SK-N-SH treated with all-trans-retinoic acid at 6 μM for 48 hours (cell line): ENCODE results near the gene OR7C1.

Experiments used
- CSDC2 ChIP-seq: fragments of 250-450 bp; sonication (Bioruptor Pico); IDR thresholded peaks from 2 replicates; pipeline ENCODE4 v1.5.0; 2020; ENCODE audit warnings: mild to moderate bottlenecking, moderate library complexity
- PATZ1 ChIP-seq: fragments of 250-450 bp; sonication (Bioruptor Pico); IDR thresholded peaks from 2 replicates; pipeline ENCODE4 v1.8.0; 2020; ENCODE audit warnings: mild to moderate bottlenecking, moderate library complexity, borderline replicate concordance
- SNAI2 ChIP-seq: fragments of 250-450 bp; sonication (Bioruptor Pico); IDR thresholded peaks from 2 replicates; pipeline ENCODE4 v1.5.0; 2020; ENCODE audit warnings: mild to moderate bottlenecking, moderate library complexity
- TSHZ2 ChIP-seq: fragments of 250-450 bp; sonication (Bioruptor Pico); IDR thresholded peaks from 2 replicates; pipeline ENCODE4 v1.5.0; 2020; ENCODE audit warnings: mild to moderate bottlenecking, moderate library complexity
- ZC3H10 ChIP-seq: fragments of 250-450 bp; sonication (Bioruptor Pico); IDR thresholded peaks from 2 replicates; pipeline ENCODE4 v1.5.1; 2021; ENCODE audit warnings: mild to moderate bottlenecking, moderate library complexity

GRCh38 chr19:14782626-14783409 is 52.2 kb downstream of the OR7C1 start:
- TF ChIP-seq ZC3H10 = no peak
- no peak for TF ChIP-seq PATZ1 (CRISPR knock-in tag)
- no peak for TF ChIP-seq CSDC2 (CRISPR knock-in tag)
- TF ChIP-seq TSHZ2 (CRISPR knock-in tag) = no peak
- no peak for TF ChIP-seq SNAI2 (CRISPR knock-in tag)
